ENCODE data around the gene SPIRE1. TPM values are rescaled to one million over a fixed set of nuclear protein-coding genes. Genes with fewer than 3 reads are reported as not detected.

The SPIRE1 gene
- total RNA-seq, 1 experiment from 2014 or later, result 16.6 TPM

DNA sequence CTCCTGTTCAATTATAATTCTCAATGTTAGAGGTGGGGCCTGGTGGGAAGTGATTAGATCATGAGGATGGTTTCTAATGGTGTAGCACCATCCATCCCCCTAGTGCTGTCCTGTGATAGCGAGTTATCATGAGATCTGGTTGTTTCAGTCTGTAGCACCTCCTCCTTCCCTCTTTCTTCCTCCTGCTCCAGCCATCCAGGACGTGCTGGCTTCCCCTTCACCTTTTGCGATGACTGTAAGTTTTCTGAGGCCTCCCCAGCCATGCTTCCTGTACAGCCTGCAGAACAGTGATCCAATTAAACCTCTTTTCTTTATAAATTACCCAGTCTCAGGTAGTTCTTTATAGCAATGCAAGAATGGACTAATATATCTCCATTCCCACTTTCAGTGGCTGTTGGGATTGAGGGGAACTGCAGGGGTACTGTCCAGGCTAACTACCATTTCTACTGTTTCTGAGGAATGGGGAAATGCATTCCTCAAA lies 19.2 kb downstream of the SPIRE1 start:
- Histone ChIP-seq H3K9ac (ENCODE audit: extremely low read depth, insufficient read length, low read length) (no peak overlapping the region), H3T11ph (ENCODE audit: low read length) (no peak overlapping the region), H2AFZ (ENCODE audit: low read length) (no peak overlapping the region), H4K5ac (ENCODE audit: insufficient read length, low read depth, low read length) (no peak overlapping the region), H3K4me2 (ENCODE audit: insufficient read depth, insufficient read length, low read length) (no peak overlapping the region), H2BK15ac (ENCODE audit: low read depth, low read length) (no peak overlapping the region), H3K4ac (ENCODE audit: low read depth, low read length) (no peak overlapping the region), H3K4me1 (ENCODE audit: insufficient read depth, low read length) (no peaks in the 10 kb centered on the region), H3K56ac (ENCODE audit: insufficient read length, low read depth, low read length) (no peak overlapping the region), H4K20me1 (ENCODE audit: control insufficient read depth, insufficient read depth, insufficient read length) (no peaks in the 10 kb centered on the region), H3K9me3 (ENCODE audit: control insufficient read depth, low read depth, low read length) (no peaks in the 10 kb centered on the region), H3K23ac (ENCODE audit: insufficient read length, low read depth, low read length) (no peak overlapping the region), H2BK5ac (ENCODE audit: insufficient read length, low read length) (peak overlapping the region; percentile 72), H2BK20ac (ENCODE audit: low read depth, low read length, poor library complexity, severe bottlenecking) (no peak overlapping the region), H3K14ac (ENCODE audit: insufficient read depth, low read length) (no peak overlapping the region), H3K27me3 (ENCODE audit: insufficient read depth, low read length) (no peaks in the 10 kb centered on the region), H2BK12ac (ENCODE audit: insufficient read length, low read depth, low read length) (no peak overlapping the region), H2BK120ac (ENCODE audit: low read depth, low read length, poor library complexity, severe bottlenecking) (no peak overlapping the region), H4K91ac (ENCODE audit: insufficient read length, low read depth, low read length) (no peak overlapping the region), H3K79me1 (ENCODE audit: insufficient read depth, low read depth, low read length, poor library complexity, severe bottlenecking) (peaks cover 5% of the 10 kb centered on the region), H2AK5ac (ENCODE audit: insufficient read length, low read length) (no peak overlapping the region), H3K23me2 (ENCODE audit: insufficient read length, low read depth, low read length, poor library complexity, severe bottlenecking) (no peaks in the 10 kb centered on the region), H3K79me2 (ENCODE audit: insufficient read depth, low read length) (no peaks in the 10 kb centered on the region), H3K18ac (ENCODE audit: insufficient read length, low read depth, low read length) (no peak overlapping the region), H4K8ac (replicated peaks; ENCODE audit: insufficient read length, low read depth, low read length) (no peak overlapping the region), H3K27ac (ENCODE audit: insufficient read length, low read depth, low read length) (no peak overlapping the region)
- H3K27me3 Mint-ChIP-seq (ENCODE audit: low read depth), result no peaks in the 10 kb centered on the region
- no peak overlapping the region for H3K4me3 Mint-ChIP-seq
- H3K27ac Mint-ChIP-seq, result peak overlapping the region; percentile 51 to 64 (median 62); a peak in 3 of 7 replicates
- TF ChIP-seq, protein P1, sequence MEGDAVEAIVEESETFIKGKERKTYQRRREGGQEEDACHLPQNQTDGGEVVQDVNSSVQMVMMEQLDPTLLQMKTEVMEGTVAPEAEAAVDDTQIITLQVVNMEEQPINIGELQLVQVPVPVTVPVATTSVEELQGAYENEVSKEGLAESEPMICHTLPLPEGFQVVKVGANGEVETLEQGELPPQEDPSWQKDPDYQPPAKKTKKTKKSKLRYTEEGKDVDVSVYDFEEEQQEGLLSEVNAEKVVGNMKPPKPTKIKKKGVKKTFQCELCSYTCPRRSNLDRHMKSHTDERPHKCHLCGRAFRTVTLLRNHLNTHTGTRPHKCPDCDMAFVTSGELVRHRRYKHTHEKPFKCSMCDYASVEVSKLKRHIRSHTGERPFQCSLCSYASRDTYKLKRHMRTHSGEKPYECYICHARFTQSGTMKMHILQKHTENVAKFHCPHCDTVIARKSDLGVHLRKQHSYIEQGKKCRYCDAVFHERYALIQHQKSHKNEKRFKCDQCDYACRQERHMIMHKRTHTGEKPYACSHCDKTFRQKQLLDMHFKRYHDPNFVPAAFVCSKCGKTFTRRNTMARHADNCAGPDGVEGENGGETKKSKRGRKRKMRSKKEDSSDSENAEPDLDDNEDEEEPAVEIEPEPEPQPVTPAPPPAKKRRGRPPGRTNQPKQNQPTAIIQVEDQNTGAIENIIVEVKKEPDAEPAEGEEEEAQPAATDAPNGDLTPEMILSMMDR (conservative IDR thresholded peaks at IDR 0.05), result no peak
- peaks cover 11 to 18% of the 10 kb centered on the region in 2 experiments for H3K4me1 Mint-ChIP-seq
- H3K9me3 Mint-ChIP-seq, result no peaks in the 10 kb centered on the region; a peak in 1 of 5 replicates
- no peak for DNase-seq
- WGBS (ENCODE audit: extremely low coverage, insufficient read length, low lambda C conversion rate), result no CpG with 5 or more reads among the region's 3 CpGs
- H3K36me3 Mint-ChIP-seq (ENCODE audit: insufficient read depth in 1 of 3, low read depth in 3 of 3), result no peaks in the 10 kb centered on the region

All from H9 (cell line).